Breast epithelium (tissue), 4 donors: ENCODE measurements around the gene COX18. TPM values are rescaled to one million over a fixed set of nuclear protein-coding genes. Genes with fewer than 3 reads are reported as not detected.
A peak's percentile ranks its signal among the peaks of the same experiment; 100 is the strongest.

Experiments
- DNase-seq, 2 donors: peaks; one replicate each; pipeline ENCODE4 v3.0.0-alpha.2; 2019; ENCODE audit warnings: low spot score in 2 of 2
- H3K27ac ChIP-seq, 2 donors: fragments of 200-600 bp; sonication (generic) in 1 of 2; one replicate each; pipeline ENCODE4 v1.5.1; 2016 to 2019; ENCODE audit warnings: mild to moderate bottlenecking in 1 of 2
- H3K27me3 ChIP-seq, 2 donors: fragments of 200-600 bp; sonication (generic) in 1 of 2; one replicate each; pipeline versions ENCODE4 v1.5.1 to v1.6.0; 2017 to 2019; ENCODE audit warnings: control low read depth in 1 of 2, mild to moderate bottlenecking in 1 of 2
- H3K36me3 ChIP-seq: fragments of 200-600 bp; one replicate; pipeline ENCODE4 v1.5.1; 2019
- H3K4me1 ChIP-seq, 2 donors: fragments of 200-600 bp; sonication (generic); one replicate each; pipeline ENCODE4 v1.5.1; 2016 to 2019; ENCODE audit warnings: control low read depth in 1 of 2
- H3K4me3 ChIP-seq, 3 donors: fragments of 200-600 bp; sonication (generic); 1 replicate in 2 of 3; 2 replicates in 1 of 3; pipeline ENCODE4 v1.5.1; 2016 to 2019; ENCODE audit warnings: mild to moderate bottlenecking in 3 of 3, moderate library complexity in 2 of 3
- H3K9me3 ChIP-seq, 2 donors: fragments of 200-600 bp; sonication (generic) in 1 of 2; one replicate each; pipeline ENCODE4 v1.5.1; 2016 to 2019; ENCODE audit warnings: control low read depth in 1 of 2
- CTCF ChIP-seq, 3 donors: fragments of 450-650 bp; IDR thresholded peaks; one replicate each; pipeline ENCODE4 v1.5.1; 2016 to 2017; ENCODE audit warnings: antibody characterized with exemption in 3 of 3, mild to moderate bottlenecking in 3 of 3, moderate library complexity in 3 of 3
- POLR2A ChIP-seq: fragments of 450-650 bp; IDR thresholded peaks from one replicate; pipeline ENCODE4 v1.6.1; 2016; ENCODE audit warnings: antibody characterized with exemption, mild to moderate bottlenecking, moderate library complexity
- POLR2AphosphoS5 ChIP-seq, 3 donors: sonication (generic); formaldehyde crosslinking; IDR thresholded peaks; one replicate each; pipeline ENCODE4 v1.6.1; 2017; ENCODE audit warnings: antibody characterized with exemption in 3 of 3
- intact Hi-C: fragments of 100-400 bp; cut with DNase I; formaldehyde crosslinking; loops from one replicate; pipeline ENCODE4 v1.15.1; 2023; ENCODE audit warnings: low total_unique reads
- total RNA-seq, 3 donors: library from RNA; depleted of rRNA; stranded (reverse); fragments of >200 nt; gene quantifications; one replicate each; pipeline ENCODE4 v1.1.0, GENCODE V29; 2016

Gene COX18
- total RNA-seq, 3 donors from 2014 or later, result 18.0 to 33.4 (median 19.0) TPM

- Histone ChIP-seq H3K4me1 (no peaks in the 10 kb centered on the region), H3K27me3 (no peaks in the 10 kb centered on the region), H3K36me3 (peaks cover 8% of the 10 kb centered on the region), H3K4me3 (no peak overlapping the region), H3K27ac (no peak overlapping the region), H3K9me3 (no peaks in the 10 kb centered on the region)
- no peak for TF ChIP-seq POLR2AphosphoS5 (IDR thresholded peaks at IDR 0.05)
- no peak for TF ChIP-seq CTCF (IDR thresholded peaks at IDR 0.05)
- no peak for TF ChIP-seq POLR2A
- intact Hi-C loops, result no loop called here
- no peak for DNase-seq
These were observed 18.4 kb upstream of the COX18 start for GRCh38 chr4:73087871-73088270.

- TF ChIP-seq POLR2AphosphoS5 (IDR thresholded peaks at IDR 0.05), result no peak
- TF ChIP-seq POLR2A, result no peak
- TF ChIP-seq CTCF (IDR thresholded peaks at IDR 0.05), result no peak
- no peaks in the 10 kb centered on the region for H3K4me1 ChIP-seq
- H3K27me3 ChIP-seq, result no peaks in the 10 kb centered on the region
- intact Hi-C loops, result no loop called here
- no peak for DNase-seq
- peaks cover 8% of the 10 kb centered on the region for H3K36me3 ChIP-seq
- H3K9me3 ChIP-seq, result no peaks in the 10 kb centered on the region
- no peak overlapping the region for H3K27ac ChIP-seq
- H3K4me3 ChIP-seq, result no peak overlapping the region
These were observed 16.8 kb upstream of the COX18 start for GRCh38 chr4:73086095-73086868.

- Histone ChIP-seq H3K4me1 (no peaks in the 10 kb centered on the region), H3K9me3 (no peaks in the 10 kb centered on the region), H3K27ac (no peak overlapping the region), H3K36me3 (peaks cover 8% of the 10 kb centered on the region), H3K4me3 (no peak overlapping the region), H3K27me3 (no peaks in the 10 kb centered on the region)
- no peak for TF ChIP-seq POLR2AphosphoS5 (IDR thresholded peaks at IDR 0.05)
- no peak for TF ChIP-seq POLR2A
- TF ChIP-seq CTCF (IDR thresholded peaks at IDR 0.05), result no peak
- no peak for DNase-seq
- intact Hi-C loops, result no loop called here
These were observed 11.3 kb upstream of the COX18 start for GRCh38 chr4:73080789-73081188.

GRCh38 chr4:73075832-73076231 lies 6.3 kb upstream of the COX18 start:
- no peak overlapping the region for H3K4me3 ChIP-seq
- TF ChIP-seq POLR2AphosphoS5 (IDR thresholded peaks at IDR 0.05) (no peak), POLR2A (no peak), CTCF (IDR thresholded peaks at IDR 0.05) (no peak)
- intact Hi-C loops, result no loop called here
- H3K36me3 ChIP-seq, result peaks cover 3% of the 10 kb centered on the region
- no peaks in the 10 kb centered on the region for H3K4me1 ChIP-seq
- H3K27me3 ChIP-seq, result no peaks in the 10 kb centered on the region
- DNase-seq, result no peak
- no peaks in the 10 kb centered on the region for H3K9me3 ChIP-seq
- H3K27ac ChIP-seq, result no peak overlapping the region

- Histone ChIP-seq H3K27me3 (no peaks in the 10 kb centered on the region), H3K4me1 (no peaks in the 10 kb centered on the region), H3K4me3 (peak overlapping the region; percentile 66 to 78 (median 70)), H3K27ac (peak overlapping the region; percentile 86 to 94), H3K9me3 (no peaks in the 10 kb centered on the region), H3K36me3 (no peaks in the 10 kb centered on the region)
- intact Hi-C loops, result no loop called here
- TF ChIP-seq POLR2A, result no peak
- no peak for TF ChIP-seq POLR2AphosphoS5 (IDR thresholded peaks at IDR 0.05)
- TF ChIP-seq CTCF (IDR thresholded peaks at IDR 0.05), result no peak
- DNase-seq, result no peak
These were observed 516 bp upstream of the COX18 start for GRCh38 chr4:73070074-73070390.
